ENCODE results near the gene TRIM49.
"Not testable (repeated sequence)": the region's sequence is repeated elsewhere in the genome, so short reads cannot be mapped to it uniquely, and the experiment has no call there.

The TRIM49 gene, protein sequence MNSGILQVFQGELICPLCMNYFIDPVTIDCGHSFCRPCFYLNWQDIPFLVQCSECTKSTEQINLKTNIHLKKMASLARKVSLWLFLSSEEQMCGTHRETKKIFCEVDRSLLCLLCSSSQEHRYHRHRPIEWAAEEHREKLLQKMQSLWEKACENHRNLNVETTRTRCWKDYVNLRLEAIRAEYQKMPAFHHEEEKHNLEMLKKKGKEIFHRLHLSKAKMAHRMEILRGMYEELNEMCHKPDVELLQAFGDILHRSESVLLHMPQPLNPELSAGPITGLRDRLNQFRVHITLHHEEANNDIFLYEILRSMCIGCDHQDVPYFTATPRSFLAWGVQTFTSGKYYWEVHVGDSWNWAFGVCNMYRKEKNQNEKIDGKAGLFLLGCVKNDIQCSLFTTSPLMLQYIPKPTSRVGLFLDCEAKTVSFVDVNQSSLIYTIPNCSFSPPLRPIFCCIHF

DNA sequence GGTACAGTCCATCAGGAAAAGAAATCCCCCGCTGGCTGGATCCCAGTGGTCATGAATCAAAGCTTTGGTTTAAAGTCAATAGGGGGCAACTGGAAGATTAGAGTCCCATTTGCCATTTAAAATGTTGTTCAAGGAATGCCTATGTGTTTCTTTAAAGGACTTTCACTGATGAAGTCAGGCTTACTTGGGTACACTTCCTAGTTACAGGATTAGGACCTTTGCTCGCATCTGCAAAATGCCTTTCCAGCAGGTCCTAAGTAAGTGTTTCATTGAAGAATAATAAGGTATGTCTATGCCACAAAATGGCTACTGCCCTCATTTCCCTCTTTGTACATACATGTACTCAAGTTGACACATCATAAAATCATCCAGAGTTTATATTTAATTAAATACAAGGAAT is at the start of gene TRIM49:
Gene TRIM49, minus strand, starts transcription at position 101 of the 400 bp plus-strand sequence. CDS start 4,106 bp downstream, outside the sequence.
- DNase-seq = not testable (repeated sequence)

DNA sequence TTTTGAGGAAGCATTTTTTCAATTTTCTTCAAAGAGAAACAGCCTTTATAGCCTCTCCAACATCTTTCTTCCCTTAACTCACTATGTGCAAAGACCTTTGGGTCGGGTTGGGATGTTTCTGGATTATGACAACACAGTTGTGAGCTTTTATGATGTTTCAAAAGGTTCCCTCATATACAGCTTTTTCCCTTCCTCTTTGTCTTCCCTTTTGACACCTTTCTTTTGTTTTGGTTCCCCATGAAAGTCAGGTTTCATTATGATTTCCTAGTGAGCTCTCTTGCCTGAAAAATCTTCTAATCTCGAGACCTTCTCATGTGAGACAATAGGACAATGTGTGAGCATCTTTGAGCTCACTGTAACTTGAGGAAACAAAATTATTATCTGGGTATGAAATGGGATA is 18.3 kb upstream of the TRIM49 start:
- not testable (repeated sequence) for DNase-seq

DNA sequence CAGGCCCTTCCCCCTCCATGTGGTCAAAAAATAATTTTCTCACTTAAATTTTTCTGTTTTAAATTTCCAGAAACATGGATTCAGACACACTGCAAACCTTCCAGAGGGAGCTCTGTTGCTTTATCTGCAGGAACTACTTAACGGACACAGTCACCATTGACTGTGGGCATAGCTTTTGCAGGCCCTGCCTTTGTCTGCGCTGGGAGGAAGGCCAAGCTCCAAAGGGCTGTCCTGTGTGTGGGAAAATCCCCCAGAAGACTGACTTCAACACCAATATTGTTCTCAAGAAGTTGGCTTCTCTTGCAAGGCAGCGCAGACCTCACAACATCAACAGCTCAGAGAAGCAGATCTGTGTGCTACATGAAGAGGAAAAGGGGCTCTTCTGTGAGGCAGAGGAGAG is 11.6 kb upstream of the TRIM49 start:
- not testable (repeated sequence) for DNase-seq

DNA sequence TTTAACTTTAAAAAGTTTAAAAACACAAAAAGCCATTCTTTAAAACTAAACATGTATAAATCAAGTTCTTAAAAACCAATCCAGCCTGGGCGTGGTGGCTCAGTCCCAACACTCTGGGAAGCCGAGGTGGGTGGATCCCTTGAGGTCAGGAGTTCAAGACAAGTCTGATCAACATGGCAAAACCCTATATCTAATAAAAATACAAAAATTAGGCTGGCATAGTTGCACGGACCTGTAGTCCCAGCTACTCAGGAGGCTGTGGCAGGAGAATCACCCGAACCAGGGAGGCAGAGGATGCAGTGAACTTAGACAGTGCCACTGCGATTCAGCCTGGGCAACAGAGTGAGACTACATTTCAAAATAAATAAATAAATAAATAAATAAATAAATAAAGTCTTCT is 5.2 kb upstream of the TRIM49 start:
- not testable (repeated sequence) for DNase-seq

DNA sequence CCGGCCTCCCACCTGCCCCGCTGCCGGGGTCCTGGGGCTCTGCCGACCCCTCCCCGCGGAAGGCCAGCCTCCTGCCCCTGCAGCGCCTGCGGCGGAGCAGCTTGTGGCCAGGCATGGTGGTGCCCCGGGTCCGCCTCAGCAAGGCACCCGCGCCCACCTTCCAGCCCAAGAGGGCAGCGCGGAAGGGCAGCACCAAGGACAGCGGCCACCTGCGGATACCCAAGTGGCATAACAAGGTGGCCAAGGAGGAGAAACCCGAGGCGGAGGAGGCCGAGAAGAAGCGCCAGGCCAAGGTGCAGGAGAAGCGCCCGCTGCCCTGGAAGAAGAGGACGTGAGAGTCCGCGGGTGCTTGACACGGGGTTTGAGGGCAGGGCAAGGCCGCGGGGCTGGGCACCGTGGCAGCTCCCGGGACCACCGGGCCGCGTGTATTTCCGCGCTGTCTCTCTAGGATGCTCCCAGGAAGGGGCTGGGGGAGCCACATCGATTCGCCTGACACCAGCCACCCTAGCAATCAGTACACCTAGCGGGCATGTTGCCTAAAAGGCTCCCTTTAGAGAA is 20.8 kb downstream of the TRIM49 start:
- not testable (repeated sequence) for DNase-seq

DNA sequence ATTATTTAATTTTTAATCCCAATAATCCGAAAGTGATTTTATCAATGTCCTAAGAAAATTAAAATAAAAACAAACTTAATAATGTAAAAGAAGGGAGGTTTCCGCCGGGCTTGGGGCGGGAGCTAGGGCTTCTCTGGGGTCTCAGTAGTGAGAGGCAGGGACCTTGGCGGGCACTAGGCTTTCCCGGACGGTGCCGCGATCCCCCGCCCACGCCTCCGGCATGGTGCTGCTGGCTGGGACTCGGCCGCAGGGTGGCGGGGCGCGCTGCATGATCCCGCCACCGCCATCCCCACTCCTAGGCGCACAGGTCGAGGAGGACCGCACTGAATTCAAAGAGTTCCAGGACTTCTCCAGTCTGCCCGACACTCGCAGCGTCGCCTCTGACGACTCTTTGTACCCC is 22.6 kb downstream of the TRIM49 start:
- DNase-seq = not testable (repeated sequence)

DNA sequence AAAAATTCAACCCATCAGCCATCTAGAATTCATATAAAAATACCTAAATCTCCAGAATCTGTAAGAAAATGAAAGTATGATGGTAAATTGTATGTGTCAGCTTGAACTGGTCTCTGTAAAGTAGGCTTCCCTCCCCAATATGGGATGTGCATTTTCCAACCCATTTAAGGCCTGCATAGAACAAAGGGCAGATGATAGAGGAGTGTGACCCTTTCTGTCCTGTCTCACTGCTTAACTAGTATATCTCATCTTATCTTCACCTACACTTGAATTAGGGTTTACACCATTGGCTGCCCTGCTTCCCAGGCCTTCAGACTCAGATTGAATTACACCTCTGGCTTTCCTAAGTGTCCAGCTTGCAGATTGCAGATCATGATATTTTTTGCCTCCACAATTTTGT is 57.6 kb downstream of the TRIM49 start:
- DNase-seq = not testable (repeated sequence)

Data from EL (cell line).